H9 (cell line): ENCODE results near the gene SERPINA10. TPM values are rescaled to one million over a fixed set of nuclear protein-coding genes. Genes with fewer than 3 reads are reported as not detected.

ENCODE experiments used
- DNase-seq: peaks from one replicate; pipeline ENCODE4 v3.0.0-alpha.2; 2017
- H2AFZ ChIP-seq: one replicate; pipeline ENCODE4 v1.6.1; 2013; ENCODE audit warnings: mild to moderate bottlenecking, low read length, control low read depth, moderate library complexity
- H2AK5ac ChIP-seq: 2 replicates; pipeline ENCODE4 v1.6.1; 2013; ENCODE audit warnings: low read length, control low read depth, mixed read lengths; ENCODE audit not compliant: insufficient read length
- H2BK120ac ChIP-seq: one replicate; pipeline ENCODE4 v1.6.1; 2013; ENCODE audit warnings: low read depth, mild to moderate bottlenecking, low read length, control low read depth, inconsistent platforms; ENCODE audit not compliant: poor library complexity, severe bottlenecking
- H2BK12ac ChIP-seq: 2 replicates; pipeline ENCODE4 v1.6.1; 2013; ENCODE audit warnings: low read length, control low read depth, mixed read lengths, low read depth; ENCODE audit not compliant: insufficient read length
- H2BK15ac ChIP-seq: 2 replicates; pipeline ENCODE4 v1.6.1; 2013; ENCODE audit warnings: low read depth, low read length, control low read depth
- H2BK20ac ChIP-seq: one replicate; pipeline ENCODE4 v1.6.1; 2013; ENCODE audit warnings: low read depth, mild to moderate bottlenecking, low read length, control low read depth, inconsistent platforms; ENCODE audit not compliant: poor library complexity, severe bottlenecking
- H2BK5ac ChIP-seq: 2 replicates; pipeline ENCODE4 v1.6.1; 2013; ENCODE audit warnings: low read length, control low read depth, mixed read lengths; ENCODE audit not compliant: insufficient read length
- H3K14ac ChIP-seq: 2 replicates; pipeline ENCODE4 v1.6.1; 2013; ENCODE audit warnings: low read length, control low read depth; ENCODE audit not compliant: insufficient read depth
- H3K18ac ChIP-seq: 2 replicates; pipeline ENCODE4 v1.6.1; 2013; ENCODE audit warnings: low read depth, mild to moderate bottlenecking, mixed read lengths, low read length, control low read depth; ENCODE audit not compliant: insufficient read length
- H3K23ac ChIP-seq: 2 replicates; pipeline ENCODE4 v1.6.1; 2013; ENCODE audit warnings: low read length, control low read depth, mixed read lengths, low read depth; ENCODE audit not compliant: insufficient read length
- H3K23me2 ChIP-seq: 2 replicates; pipeline ENCODE4 v1.6.1; 2013; ENCODE audit warnings: low read depth, mild to moderate bottlenecking, mixed read lengths, low read length, control low read depth; ENCODE audit not compliant: insufficient read length, poor library complexity, severe bottlenecking
- H3K27ac ChIP-seq: 2 replicates; pipeline ENCODE4 v1.5.1; 2013; ENCODE audit warnings: low read length, control low read depth, mixed read lengths, low read depth; ENCODE audit not compliant: insufficient read length
- H3K27me3 ChIP-seq: 2 replicates; pipeline ENCODE4 v1.6.1; 2013; ENCODE audit warnings: low read length, control low read depth, inconsistent platforms; ENCODE audit not compliant: insufficient read depth
- H3K4ac ChIP-seq: 2 replicates; pipeline ENCODE4 v1.6.1; 2013; ENCODE audit warnings: low read depth, mild to moderate bottlenecking, control low read depth, inconsistent platforms, low read length, moderate library complexity
- H3K4me1 ChIP-seq: 2 replicates; pipeline ENCODE4 v1.6.1; 2013; ENCODE audit warnings: low read length, control low read depth, inconsistent platforms; ENCODE audit not compliant: insufficient read depth
- H3K4me2 ChIP-seq: 2 replicates; pipeline ENCODE4 v1.6.1; 2013; ENCODE audit warnings: low read length, control low read depth, mixed read lengths; ENCODE audit not compliant: insufficient read length, insufficient read depth
- H3K56ac ChIP-seq: 2 replicates; pipeline ENCODE4 v1.6.1; 2013; ENCODE audit warnings: low read depth, mild to moderate bottlenecking, mixed read lengths, low read length, control low read depth; ENCODE audit not compliant: insufficient read length
- H3K79me1 ChIP-seq: 2 replicates; pipeline ENCODE4 v1.6.1; 2013; ENCODE audit warnings: low read depth, mild to moderate bottlenecking, moderate library complexity, low read length, control low read depth, inconsistent platforms; ENCODE audit not compliant: insufficient read depth, poor library complexity, severe bottlenecking
- H3K79me2 ChIP-seq: 2 replicates; pipeline ENCODE4 v1.6.1; 2013; ENCODE audit warnings: low read length, control low read depth, inconsistent platforms; ENCODE audit not compliant: insufficient read depth
- H3K9ac ChIP-seq: 2 replicates; pipeline ENCODE4 v1.6.1; 2013; ENCODE audit warnings: low read length, control low read depth, mixed read lengths; ENCODE audit not compliant: insufficient read length; ENCODE audit errors: extremely low read depth
- H3K9me3 ChIP-seq: one replicate; pipeline ENCODE4 v1.6.1; 2013; ENCODE audit warnings: low read depth, low read length, inconsistent platforms; ENCODE audit not compliant: control insufficient read depth
- H3T11ph ChIP-seq: one replicate; pipeline ENCODE4 v1.6.1; 2013; ENCODE audit warnings: mild to moderate bottlenecking, low read length, control low read depth, inconsistent platforms
- H4K20me1 ChIP-seq: one replicate; pipeline ENCODE4 v1.6.1; 2013; ENCODE audit not compliant: control insufficient read depth, insufficient read length, insufficient read depth
- H4K5ac ChIP-seq: 2 replicates; pipeline ENCODE4 v1.6.1; 2013; ENCODE audit warnings: low read depth, mild to moderate bottlenecking, mixed read lengths, low read length, control low read depth; ENCODE audit not compliant: insufficient read length
- H4K8ac ChIP-seq: replicated peaks from 2 replicates; pipeline ENCODE4 v1.6.1; 2013; ENCODE audit warnings: low read length, control low read depth, mixed read lengths, low read depth; ENCODE audit not compliant: insufficient read length
- H4K91ac ChIP-seq: 2 replicates; pipeline ENCODE4 v1.6.1; 2013; ENCODE audit warnings: low read depth, mild to moderate bottlenecking, moderate library complexity, mixed read lengths, low read length, control low read depth; ENCODE audit not compliant: insufficient read length
- H3K27ac Mint-ChIP-seq, 3 experiments: 2 replicates in 2 of 3; 3 replicates in 1 of 3; pipeline ENCODE4 v1.8.0; 2020 to 2021; ENCODE audit warnings: mixed read lengths in 3 of 3, mild to moderate bottlenecking in 1 of 3, moderate library complexity in 1 of 3
- H3K27me3 Mint-ChIP-seq: 2 replicates; pipeline ENCODE4 v1.8.0; 2021; ENCODE audit warnings: low read depth, mild to moderate bottlenecking, moderate library complexity, mixed read lengths
- H3K36me3 Mint-ChIP-seq, 3 experiments: 2 replicates in 2 of 3; 3 replicates in 1 of 3; pipeline ENCODE4 v1.8.0; 2020 to 2021; ENCODE audit warnings: low read depth in 3 of 3, mixed read lengths in 3 of 3; ENCODE audit not compliant: insufficient read depth in 1 of 3
- H3K4me1 Mint-ChIP-seq, 2 experiments: 2 replicates each; pipeline ENCODE4 v1.8.0; 2020; ENCODE audit warnings: mixed read lengths in 2 of 2
- H3K4me3 Mint-ChIP-seq, 2 experiments: 2 replicates in 1 of 2; 3 replicates in 1 of 2; pipeline ENCODE4 v1.8.0; 2020 to 2021; ENCODE audit warnings: mild to moderate bottlenecking in 2 of 2, mixed read lengths in 2 of 2, moderate library complexity in 1 of 2
- H3K9me3 Mint-ChIP-seq, 2 experiments: 2 replicates in 1 of 2; 3 replicates in 1 of 2; pipeline ENCODE4 v1.8.0; 2020; ENCODE audit warnings: mild to moderate bottlenecking in 2 of 2, mixed read lengths in 2 of 2, moderate library complexity in 1 of 2
- WGBS: extraction: QIAGEN DNeasy Blood & Tissue Kit; methylation state at CpG from one replicate; pipeline ENCODE4 v1.1.7; 2013; ENCODE audit warnings: missing lambda C conversion rate, low lambda C conversion rate, mixed read lengths; ENCODE audit not compliant: insufficient read length; ENCODE audit errors: extremely low coverage; 5-methylcytosine and 5-hydroxymethylcytosine counted together
- total RNA-seq: library from RNA; stranded (reverse); gene quantifications from 2 replicates; pipeline ENCODE4 v1.2.1, GENCODE V29; 2021
- TF ChIP-seq, protein P1 (sequence below): fragments of 200-600 bp; sonication (generic); conservative IDR thresholded peaks from 3 replicates; pipeline ENCODE4 v1.8.0; 2021; ENCODE audit warnings: antibody characterized with exemption, mild to moderate bottlenecking

SERPINA10 gene
- total RNA-seq, 1 experiment from 2014 or later = not detected

DNA sequence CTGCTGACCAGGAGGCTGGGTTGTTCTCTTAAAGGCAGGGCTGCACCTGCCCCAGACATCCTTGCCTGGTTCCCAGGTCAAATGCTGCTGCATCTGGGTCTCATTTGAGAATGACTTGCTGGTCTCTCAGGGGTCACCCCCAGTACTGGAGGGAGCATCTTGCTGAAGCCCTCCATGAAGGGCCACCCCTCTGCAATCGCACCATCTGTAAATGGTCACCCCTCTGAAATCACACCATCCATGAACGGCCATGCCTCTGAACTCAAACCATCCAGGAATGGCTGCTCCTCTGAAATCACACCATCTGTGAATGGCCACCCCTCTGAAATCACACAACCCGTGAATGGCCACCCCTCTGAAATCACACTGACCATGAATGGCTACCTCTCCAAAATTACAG is 37.4 kb upstream of the SERPINA10 start:
- Histone ChIP-seq H3K79me2 (no peaks in the 10 kb centered on the region), H3K27ac (no peak overlapping the region), H4K8ac (no peak overlapping the region), H3K23me2 (no peaks in the 10 kb centered on the region), H3K18ac (no peak overlapping the region), H3K4me1 (no peaks in the 10 kb centered on the region), H3K14ac (no peak overlapping the region), H4K5ac (no peak overlapping the region), H2BK12ac (no peak overlapping the region), H2AK5ac (no peak overlapping the region), H3K23ac (no peak overlapping the region), H4K20me1 (no peaks in the 10 kb centered on the region), H3K9me3 (no peaks in the 10 kb centered on the region), H2BK20ac (no peak overlapping the region), H3K79me1 (no peaks in the 10 kb centered on the region), H3K27me3 (no peaks in the 10 kb centered on the region), H3K4me2 (no peak overlapping the region), H3T11ph (no peak overlapping the region), H3K9ac (no peak overlapping the region), H3K4ac (no peak overlapping the region), H2BK15ac (no peak overlapping the region), H2AFZ (no peak overlapping the region), H4K91ac (no peak overlapping the region), H3K56ac (no peak overlapping the region), H2BK5ac (no peak overlapping the region), H2BK120ac (no peak overlapping the region)
- 0 out of 5 replicates have a peak, but pooled peaks cover 0 to 3% of the 10 kb centered on the region in 2 experiments for H3K9me3 Mint-ChIP-seq
- H3K36me3 Mint-ChIP-seq = no peaks in the 10 kb centered on the region
- WGBS = no CpG with 5 or more reads among the region's 3 CpGs
- H3K27ac Mint-ChIP-seq = no peak overlapping the region
- DNase-seq = no peak
- peaks cover 2 to 4% of the 10 kb centered on the region in 2 experiments; a peak in 3 of 4 replicates for H3K4me1 Mint-ChIP-seq
- TF ChIP-seq, protein P1, sequence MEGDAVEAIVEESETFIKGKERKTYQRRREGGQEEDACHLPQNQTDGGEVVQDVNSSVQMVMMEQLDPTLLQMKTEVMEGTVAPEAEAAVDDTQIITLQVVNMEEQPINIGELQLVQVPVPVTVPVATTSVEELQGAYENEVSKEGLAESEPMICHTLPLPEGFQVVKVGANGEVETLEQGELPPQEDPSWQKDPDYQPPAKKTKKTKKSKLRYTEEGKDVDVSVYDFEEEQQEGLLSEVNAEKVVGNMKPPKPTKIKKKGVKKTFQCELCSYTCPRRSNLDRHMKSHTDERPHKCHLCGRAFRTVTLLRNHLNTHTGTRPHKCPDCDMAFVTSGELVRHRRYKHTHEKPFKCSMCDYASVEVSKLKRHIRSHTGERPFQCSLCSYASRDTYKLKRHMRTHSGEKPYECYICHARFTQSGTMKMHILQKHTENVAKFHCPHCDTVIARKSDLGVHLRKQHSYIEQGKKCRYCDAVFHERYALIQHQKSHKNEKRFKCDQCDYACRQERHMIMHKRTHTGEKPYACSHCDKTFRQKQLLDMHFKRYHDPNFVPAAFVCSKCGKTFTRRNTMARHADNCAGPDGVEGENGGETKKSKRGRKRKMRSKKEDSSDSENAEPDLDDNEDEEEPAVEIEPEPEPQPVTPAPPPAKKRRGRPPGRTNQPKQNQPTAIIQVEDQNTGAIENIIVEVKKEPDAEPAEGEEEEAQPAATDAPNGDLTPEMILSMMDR = no peak
- no peak overlapping the region for H3K4me3 Mint-ChIP-seq
- no peaks in the 10 kb centered on the region for H3K27me3 Mint-ChIP-seq
